Islet of Langerhans (tissue), 1 donor: ENCODE measurements around the gene CNOT3.
"Not testable (repeated sequence)": the region's sequence is repeated elsewhere in the genome, so short reads cannot be mapped to it uniquely, and the experiment has no call there.

Experiments
- FAIRE-seq: peaks from one replicate; lab custom pipeline; 2011; peaks lifted over from hg19 to GRCh38; lab: Jason Lieb, UNC

Gene CNOT3

DNA sequence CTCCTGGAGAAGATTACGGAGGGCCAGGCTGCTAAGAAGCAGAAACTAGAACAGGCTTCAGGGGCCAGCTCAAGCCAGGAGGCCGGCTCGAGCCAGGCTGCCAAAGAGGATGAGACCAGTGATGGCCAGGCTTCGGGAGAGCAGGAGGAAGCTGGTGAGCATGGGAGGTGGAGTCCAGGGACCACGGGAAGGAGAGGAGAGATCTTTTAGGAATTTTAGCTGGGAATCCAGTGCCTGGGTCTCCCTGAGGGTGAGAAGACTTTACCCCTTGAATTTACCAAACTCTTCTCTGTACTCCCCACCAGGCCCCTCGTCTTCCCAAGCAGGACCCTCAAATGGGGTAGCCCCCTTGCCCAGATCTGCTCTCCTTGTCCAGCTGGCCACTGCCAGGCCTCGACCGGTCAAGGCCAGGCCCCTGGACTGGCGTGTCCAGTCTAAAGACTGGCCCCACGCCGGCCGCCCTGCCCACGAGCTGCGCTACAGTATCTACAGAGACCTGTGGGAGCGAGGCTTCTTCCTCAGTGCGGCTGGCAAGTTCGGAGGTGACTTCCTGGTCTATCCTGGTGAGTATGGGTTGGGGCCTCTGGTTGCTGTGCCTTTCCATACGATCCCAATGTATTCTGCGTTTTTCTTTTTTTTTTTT lies 54.4 kb downstream of the CNOT3 start:
- no peak for FAIRE-seq

DNA sequence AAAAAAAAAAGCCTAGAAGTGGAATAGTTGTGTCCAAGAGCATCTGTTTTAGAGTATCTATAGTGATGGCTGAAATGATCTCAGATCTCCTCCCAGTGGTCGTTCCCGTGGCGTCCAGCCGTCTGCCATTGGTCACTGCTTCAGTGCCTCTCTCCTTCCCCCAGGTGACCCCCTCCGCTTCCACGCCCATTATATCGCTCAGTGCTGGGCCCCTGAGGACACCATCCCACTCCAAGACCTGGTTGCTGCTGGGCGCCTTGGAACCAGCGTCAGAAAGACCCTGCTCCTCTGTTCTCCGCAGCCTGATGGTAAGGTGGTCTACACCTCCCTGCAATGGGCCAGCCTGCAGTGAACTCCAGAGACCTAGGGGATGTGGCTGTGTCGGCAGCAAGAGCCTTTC lies 55.4 kb downstream of the CNOT3 start:
- no peak for FAIRE-seq

DNA sequence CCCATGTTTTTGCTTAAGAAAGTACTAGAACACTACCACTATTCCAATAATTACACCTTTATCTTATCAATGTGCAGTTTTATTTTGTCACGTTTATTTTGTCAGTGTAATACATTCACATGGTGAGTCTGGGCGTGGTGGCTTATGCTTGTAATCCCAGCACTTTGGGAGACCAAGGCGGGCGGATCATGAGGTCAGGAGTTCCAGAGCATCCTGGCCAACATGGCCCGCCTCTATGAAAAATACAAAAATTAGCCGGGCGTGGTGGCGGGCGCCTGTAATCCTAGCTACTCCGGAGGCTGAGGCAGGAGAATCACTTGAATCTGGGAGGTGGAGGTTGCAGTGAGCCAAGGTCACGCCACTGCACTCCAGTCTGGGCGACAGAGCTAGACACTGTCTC lies 56.9 kb downstream of the CNOT3 start:
- not testable (repeated sequence) for FAIRE-seq

- no peak for FAIRE-seq
Observed at GRCh38 chr19:54196536-54196935, 59.0 kb downstream of the CNOT3 start.

DNA sequence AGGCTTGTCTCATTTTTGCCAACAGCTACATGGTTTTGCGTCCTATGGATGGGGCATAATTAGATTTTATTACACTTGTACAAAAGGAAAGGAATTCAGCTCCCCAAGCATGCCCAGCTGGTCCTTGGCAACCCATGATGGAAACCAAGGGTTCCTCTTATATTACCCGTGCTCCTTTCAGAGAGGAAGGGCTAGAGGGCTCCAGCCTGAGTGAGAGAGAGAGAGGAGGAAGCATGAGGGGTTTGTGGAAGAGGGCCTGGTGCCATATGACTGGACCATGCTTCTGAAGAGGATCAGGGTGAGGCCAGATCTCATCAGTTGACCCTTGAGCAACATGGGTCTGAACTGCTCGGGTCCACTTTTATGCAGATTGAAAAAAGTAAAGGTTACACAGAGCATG lies 59.6 kb downstream of the CNOT3 start:
- no peak for FAIRE-seq

GRCh38 chr19:54199401-54199800 lies 61.8 kb downstream of the CNOT3 start:
- no peak for FAIRE-seq

GRCh38 chr19:54201172-54201701 lies 63.7 kb downstream of the CNOT3 start:
- FAIRE-seq, result no peak

GRCh38 chr19:54201980-54202379 lies 64.4 kb downstream of the CNOT3 start:
- FAIRE-seq, result no peak

- FAIRE-seq, result no peak
Observed at GRCh38 chr19:54203151-54203611, 65.6 kb downstream of the CNOT3 start.

DNA sequence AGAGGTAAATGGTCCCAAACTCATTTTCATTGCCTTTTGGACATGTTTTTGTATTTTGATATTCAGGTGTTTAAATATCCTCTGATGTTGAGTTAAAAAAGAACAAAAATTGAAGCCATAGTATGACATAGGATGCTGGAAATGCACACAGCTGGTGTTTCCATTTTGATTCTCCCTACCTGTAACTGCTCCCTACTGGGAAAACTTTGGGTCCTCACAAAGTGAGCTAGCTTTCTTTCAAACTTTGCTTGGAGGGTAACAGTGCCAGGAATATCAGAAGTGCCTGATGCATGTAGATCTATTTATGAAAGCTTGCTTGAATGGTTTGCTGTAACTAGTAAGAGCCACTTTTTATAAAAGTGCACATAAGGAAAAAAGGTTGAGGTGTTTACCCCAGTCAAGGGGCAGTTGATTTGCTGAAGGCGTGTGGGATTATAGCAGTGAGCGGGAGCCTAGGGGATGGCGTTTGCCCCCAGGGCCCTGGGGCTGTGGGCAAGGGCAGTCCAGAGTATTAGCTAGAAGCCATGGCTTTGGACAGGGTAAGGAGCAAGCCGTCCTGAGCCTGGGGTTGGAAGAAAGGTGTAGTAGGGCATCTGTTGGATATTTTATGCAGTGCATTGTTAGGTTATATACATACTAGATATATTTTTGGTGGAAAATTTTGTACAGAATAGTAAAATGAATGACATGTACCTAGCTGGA lies 67.4 kb downstream of the CNOT3 start:
- FAIRE-seq, result no peak
